Adipocyte (in vitro differentiated cells): ENCODE measurements around the gene RFK.
"Not testable (repeated sequence)": the region's sequence is repeated elsewhere in the genome, so short reads cannot be mapped to it uniquely, and the experiment has no call there.

Experiments
- DNase-seq: peaks from one replicate; pipeline ENCODE4 v3.0.0-alpha.2; 2015; ENCODE audit warnings: low read depth
- H3K27me3 ChIP-seq: replicated peaks from 2 replicates; pipeline ENCODE4 v1.7.0; 2013; ENCODE audit warnings: mild to moderate bottlenecking, low read length, moderate library complexity; ENCODE audit not compliant: control insufficient read depth, insufficient read depth
- H3K36me3 ChIP-seq: 2 replicates; pipeline ENCODE4 v1.7.0; 2013; ENCODE audit warnings: low read length, mild to moderate bottlenecking, moderate library complexity; ENCODE audit not compliant: control insufficient read depth, insufficient read depth, severe bottlenecking
- H3K4me1 ChIP-seq: 2 replicates; pipeline ENCODE4 v1.7.0; 2013; ENCODE audit warnings: mild to moderate bottlenecking, low read length, moderate library complexity; ENCODE audit not compliant: control insufficient read depth, insufficient read depth
- H3K4me3 ChIP-seq: 2 replicates; pipeline ENCODE4 v1.7.0; 2013; ENCODE audit warnings: mild to moderate bottlenecking, low read length, moderate library complexity
- H3K9ac ChIP-seq: 2 replicates; pipeline ENCODE4 v1.7.0; 2013; ENCODE audit warnings: mild to moderate bottlenecking, low read length, moderate library complexity
- H3K9me3 ChIP-seq: 2 replicates; pipeline ENCODE4 v1.7.0; 2013; ENCODE audit warnings: mild to moderate bottlenecking, low read length, moderate library complexity; ENCODE audit not compliant: control insufficient read depth

Gene RFK

DNA sequence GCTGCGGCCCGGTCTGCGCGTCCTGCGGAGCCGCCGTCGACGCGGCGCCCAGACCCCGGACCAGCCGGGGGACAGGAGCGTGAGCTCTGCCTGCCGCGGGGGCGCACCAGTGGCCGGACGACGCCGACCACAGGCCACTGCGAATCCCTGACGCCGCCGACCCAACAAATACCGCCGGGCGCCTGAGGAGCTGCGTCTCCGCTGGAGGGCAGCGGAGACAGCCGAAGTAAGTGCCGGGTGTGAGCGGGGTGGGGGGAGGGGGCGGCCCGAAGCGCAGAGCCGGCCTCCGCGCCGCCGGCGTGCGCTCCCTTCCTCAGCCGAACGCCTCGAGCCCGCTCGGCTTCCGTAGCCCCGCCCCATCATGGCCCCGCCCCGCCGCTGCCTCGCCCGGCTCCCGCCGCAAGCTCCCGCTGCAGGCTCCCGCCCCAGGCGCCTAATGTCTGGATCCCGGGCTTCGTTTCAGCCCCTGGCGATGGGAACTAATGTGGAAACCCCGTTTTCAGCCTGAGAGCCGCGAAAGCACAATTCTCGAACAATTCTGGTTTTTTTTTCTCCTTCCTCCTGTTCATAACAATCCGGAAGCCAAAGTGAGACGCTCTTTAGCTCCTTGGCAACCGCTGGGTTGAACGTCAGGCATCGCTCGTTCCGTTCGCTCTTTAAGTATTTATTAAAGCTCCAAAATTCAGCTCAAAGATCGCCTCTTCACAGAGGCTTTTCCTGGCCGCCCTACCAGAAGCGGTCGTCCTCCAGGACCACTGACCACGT, at the start of gene RFK:
Gene RFK (minus strand): TSS at position 232 of the 765 bp plus-strand sequence. CDS start 255 bp downstream, outside the sequence.
- Histone ChIP-seq H3K9ac (peak within 1 kb of the TSS; percentile 89), H3K4me3 (peak within 1 kb of the TSS; percentile 88)
- peak; percentile 96 for DNase-seq

DNA sequence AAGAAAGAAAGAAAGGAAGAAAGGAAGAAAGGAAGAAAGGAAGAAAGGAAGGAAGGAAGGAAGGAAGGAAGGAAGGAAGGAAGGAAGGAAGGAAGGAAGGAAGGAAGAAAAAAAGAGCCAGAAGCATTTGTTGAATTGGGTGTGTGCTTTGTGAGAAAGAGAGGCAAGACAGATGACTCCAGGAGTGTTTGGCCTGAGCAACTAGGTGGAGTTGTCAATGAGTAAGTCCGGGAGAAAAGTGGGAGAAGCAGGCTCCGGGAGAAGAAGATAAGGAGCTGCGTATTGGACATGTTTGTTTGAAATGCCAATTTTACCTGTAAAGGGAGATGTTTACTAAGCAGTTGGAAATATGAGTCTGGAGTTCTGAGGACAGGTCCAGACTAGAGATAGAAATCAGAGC, 49.7 kb upstream of the RFK start:
- H3K27me3 ChIP-seq, result no peaks in the 10 kb centered on the region
- DNase-seq, result no peak
- H3K4me3 ChIP-seq, result no peak overlapping the region
- no peak overlapping the region for H3K9ac ChIP-seq
- H3K36me3 ChIP-seq, result no peaks in the 10 kb centered on the region
- peaks cover 4% of the 10 kb centered on the region for H3K4me1 ChIP-seq
- no peaks in the 10 kb centered on the region for H3K9me3 ChIP-seq

More for the DNA sequence above, at the start of gene RFK:
- no peaks in the 10 kb centered on the region for H3K9me3 ChIP-seq
- no peaks in the 10 kb centered on the region for H3K27me3 ChIP-seq
- H3K4me1 ChIP-seq, result peaks cover 12% of the 10 kb centered on the region
- no peaks in the 10 kb centered on the region for H3K36me3 ChIP-seq

DNA sequence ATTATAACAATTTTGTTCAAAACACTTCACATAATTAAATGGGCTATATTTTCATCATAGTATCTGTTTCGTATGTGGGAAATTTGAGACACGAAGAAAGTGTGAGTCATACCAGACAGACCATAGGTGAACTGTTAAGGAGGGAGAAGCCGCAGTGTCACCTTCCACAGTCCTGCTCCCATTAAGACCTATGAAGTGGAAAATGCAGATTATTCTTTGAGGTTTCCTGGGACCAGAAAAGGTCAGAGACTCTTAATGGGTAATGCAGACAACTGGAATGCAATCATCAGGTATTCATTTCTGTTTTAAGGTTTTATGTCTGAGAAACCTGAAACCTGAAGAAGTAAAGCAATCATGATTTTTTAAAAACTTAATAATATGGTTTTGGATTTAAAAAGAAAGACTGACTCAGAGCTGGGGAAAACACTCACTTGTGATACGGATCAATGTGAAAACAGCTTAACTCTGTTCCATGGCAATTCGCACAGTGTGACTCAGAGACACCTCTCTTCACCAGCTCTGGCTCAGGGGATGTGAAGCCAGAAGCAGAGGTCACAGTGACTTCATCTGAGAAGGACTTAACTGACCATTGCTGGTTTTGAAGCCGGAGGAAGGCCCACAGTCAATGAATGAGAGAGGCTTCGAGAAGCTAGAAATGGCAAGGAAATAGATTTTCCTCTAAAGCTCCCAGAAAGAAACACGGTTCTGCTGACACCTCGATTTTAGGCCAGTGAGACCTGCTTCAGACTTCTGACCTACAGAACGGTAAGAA, 47.5 kb upstream of the RFK start:
- Histone ChIP-seq H3K9ac (no peak overlapping the region), H3K27me3 (no peaks in the 10 kb centered on the region), H3K4me3 (no peak overlapping the region), H3K9me3 (no peaks in the 10 kb centered on the region), H3K4me1 (no peaks in the 10 kb centered on the region), H3K36me3 (no peaks in the 10 kb centered on the region)
- peak; percentile 59 for DNase-seq

DNA sequence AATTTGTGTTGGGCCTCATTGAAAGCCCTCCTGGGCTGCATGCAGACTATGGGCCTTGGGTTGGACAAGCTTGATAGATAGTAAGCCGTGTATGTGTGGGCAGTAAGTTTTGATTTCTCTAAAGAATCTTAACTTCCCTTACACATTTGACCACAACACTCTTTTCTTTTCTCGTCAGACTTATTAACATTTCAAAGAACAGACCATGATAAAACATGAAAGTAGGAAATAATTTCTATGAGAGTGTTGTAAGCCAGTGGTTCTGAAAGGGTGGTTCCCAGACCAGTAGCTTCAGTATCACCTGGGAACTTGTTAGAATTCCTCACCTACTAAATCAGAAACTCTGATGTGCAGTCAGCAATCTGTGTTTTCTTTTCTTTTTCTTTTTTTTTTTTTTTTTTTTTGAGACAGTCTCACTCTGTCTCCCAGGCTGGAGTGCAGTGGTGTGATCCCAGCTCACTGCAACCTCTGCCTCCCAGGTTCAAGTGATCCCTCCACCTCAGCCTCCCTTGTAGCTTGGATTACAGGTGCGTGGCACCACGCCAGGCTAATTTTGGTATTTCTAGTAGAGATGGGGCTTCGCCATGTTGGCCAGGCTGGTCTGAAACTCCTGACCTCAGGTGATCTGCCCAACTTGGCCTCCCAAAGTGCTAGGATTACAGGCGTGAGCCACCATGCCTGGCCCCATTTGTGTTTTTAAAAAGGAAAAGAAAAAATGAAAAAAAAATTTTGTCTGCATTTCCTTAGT, 44.8 kb upstream of the RFK start:
- H3K9ac ChIP-seq, result no peak overlapping the region
- H3K36me3 ChIP-seq, result no peaks in the 10 kb centered on the region
- H3K4me3 ChIP-seq, result no peak overlapping the region
- no peaks in the 10 kb centered on the region for H3K4me1 ChIP-seq
- no peak for DNase-seq
- no peaks in the 10 kb centered on the region for H3K27me3 ChIP-seq
- H3K9me3 ChIP-seq, result no peaks in the 10 kb centered on the region

DNA sequence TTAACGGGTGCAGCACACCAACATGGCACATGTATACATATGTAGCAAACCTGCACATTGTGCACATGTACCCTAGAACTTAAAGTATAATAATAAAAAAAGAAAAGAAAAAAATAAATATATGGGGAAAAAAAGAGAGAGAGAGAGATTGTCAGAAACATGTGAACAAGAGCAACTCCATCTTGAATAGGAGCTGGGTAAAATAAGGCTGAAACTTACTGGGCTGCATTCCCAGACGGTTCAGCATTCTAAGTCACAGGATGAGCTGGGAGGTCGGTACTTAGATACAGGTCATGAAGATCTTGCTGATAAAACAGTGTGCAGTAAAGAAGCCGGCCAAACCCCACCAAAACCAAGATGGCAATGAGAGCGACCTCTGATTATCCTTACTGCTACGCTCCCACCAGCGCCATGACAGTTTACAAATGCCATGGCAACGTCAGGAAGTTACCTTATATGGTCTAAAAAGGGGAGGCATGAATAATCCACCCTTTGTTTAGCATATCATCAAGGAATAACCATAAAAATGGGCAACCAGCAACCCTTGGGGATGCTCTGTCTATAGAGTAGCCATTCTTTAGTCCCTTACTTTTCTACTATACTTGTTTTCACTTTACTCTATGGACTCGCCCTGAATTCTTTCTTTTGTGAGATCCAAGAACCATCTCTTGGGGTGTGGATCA, 42.9 kb upstream of the RFK start:
- not testable (repeated sequence) for H3K9me3 ChIP-seq, H3K36me3 ChIP-seq, H3K9ac ChIP-seq, H3K4me3 ChIP-seq, H3K4me1 ChIP-seq, DNase-seq, H3K27me3 ChIP-seq

DNA sequence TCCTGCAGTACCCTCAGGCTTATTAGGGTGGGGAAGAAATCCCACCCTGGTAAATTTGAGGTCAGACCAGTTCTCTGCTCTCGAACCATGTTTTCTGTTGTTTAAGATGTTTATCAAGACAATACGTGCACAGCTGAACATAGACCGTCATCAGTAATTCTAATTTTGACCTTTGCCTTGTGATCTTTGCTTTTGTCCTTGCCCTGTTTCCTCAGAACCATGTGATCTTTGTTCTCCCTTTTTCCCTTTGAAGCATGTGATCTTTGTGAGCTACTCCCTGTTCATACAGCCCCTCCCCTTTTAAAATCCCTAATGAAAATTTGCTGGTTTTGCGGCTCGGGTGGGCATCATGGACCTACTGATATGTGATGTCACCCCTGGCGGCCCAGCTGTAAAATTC, 40.7 kb upstream of the RFK start:
- H3K27me3 ChIP-seq, H3K9me3 ChIP-seq, H3K4me3 ChIP-seq, H3K4me1 ChIP-seq, H3K9ac ChIP-seq, H3K36me3 ChIP-seq, DNase-seq: not testable (repeated sequence)

DNA sequence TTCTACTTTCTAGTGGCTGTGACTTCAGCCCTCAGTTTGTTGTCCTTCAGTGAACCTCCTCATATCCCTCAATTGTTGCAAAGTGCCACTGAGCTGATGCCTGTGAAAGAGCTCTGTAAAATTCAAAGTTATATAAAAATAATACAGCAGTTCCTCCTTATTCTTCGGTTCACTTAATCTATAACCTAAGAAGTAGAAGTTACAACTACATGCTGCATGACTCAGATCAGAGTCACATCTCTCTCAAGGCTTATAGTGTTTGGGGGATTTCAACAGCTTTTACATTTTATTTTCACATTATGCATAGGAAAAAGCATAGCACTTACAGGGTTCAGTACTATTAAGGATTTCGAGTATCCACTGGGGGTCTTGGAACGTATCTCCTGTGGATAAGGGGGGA, 39.6 kb upstream of the RFK start:
- no peaks in the 10 kb centered on the region for H3K27me3 ChIP-seq

DNA sequence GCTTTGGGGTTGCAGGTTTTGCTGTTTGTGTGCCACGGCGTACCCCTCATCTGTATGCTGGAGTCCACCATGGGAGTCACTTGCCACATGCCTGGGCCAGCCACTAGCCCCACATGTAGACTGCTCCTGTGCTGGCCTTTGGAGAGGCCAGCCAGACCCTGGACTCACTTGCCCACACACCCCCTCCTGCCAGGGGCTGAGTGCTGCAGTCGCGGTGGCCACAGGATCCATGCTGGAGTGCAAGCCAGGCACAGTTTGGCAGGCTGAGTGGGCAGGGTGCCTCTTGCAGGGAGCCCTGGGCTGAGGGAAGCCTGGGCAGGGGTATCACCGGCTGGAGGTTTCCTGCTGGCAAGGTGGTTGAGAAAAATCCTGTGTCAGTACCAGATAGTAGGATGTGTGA, 39.2 kb upstream of the RFK start:
- Histone ChIP-seq H3K4me3 (no peak overlapping the region), H3K27me3 (no peaks in the 10 kb centered on the region), H3K4me1 (no peaks in the 10 kb centered on the region), H3K36me3 (no peaks in the 10 kb centered on the region), H3K9me3 (no peaks in the 10 kb centered on the region), H3K9ac (no peak overlapping the region)
- DNase-seq, result no peak

More for the DNA sequence above, 39.6 kb upstream of the RFK start:
- no peaks in the 10 kb centered on the region for H3K9me3 ChIP-seq
- peak; percentile 63 for DNase-seq
- no peaks in the 10 kb centered on the region for H3K4me1 ChIP-seq
- H3K9ac ChIP-seq, result no peak overlapping the region
- H3K4me3 ChIP-seq, result no peak overlapping the region
- no peaks in the 10 kb centered on the region for H3K36me3 ChIP-seq

DNA sequence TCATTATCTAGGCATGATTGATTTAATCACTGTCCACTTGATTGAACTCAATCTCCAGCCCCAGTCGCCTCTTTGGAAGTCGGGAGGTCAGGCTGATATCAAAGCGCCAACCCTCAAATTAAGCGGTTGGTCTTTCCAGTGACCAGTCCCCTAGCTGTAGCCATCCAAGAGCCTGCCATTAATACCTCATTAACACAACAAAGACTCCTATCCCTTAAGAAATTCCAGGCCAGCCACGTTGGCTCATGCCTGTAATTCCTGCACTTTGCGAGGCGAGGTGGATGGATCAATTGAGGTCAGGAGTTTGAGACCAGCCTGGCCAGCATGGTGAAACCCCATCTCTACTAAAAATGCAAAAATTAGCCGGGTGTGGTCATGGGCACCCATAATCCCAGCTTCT, 37.4 kb upstream of the RFK start:
- no peak overlapping the region for H3K4me3 ChIP-seq
- H3K4me1 ChIP-seq, result no peaks in the 10 kb centered on the region
- no peak for DNase-seq
- no peaks in the 10 kb centered on the region for H3K27me3 ChIP-seq
- H3K36me3 ChIP-seq, result no peaks in the 10 kb centered on the region
- H3K9ac ChIP-seq, result no peak overlapping the region
- no peaks in the 10 kb centered on the region for H3K9me3 ChIP-seq

DNA sequence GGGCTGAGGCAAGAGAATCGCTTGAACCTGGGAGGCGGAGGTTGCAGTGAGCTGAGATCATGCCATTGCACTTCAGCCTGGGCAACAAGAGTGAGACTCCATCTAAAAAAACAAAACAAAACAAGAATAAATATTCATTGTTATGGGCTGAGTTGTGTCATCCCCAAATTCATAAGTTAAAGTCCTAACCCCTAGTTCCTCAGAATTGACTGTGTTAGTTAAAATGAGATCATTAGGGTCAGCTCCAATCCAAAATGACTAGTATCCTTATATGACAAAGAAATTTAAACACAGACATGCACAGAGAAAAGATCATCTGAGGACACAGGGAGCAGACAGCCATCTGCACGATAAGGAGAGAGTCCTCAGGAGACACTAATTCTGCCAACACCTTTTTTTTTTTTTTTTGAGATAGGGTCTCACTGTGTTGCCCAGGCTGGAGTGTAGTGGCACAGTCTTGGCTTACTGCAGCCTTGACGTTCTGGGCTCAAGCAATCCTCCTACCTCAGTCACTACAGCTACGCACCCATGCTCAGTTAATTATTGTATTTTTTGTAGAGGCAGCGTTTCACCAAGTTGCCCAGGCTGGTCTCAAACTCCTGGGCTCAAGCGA, 32.7 kb upstream of the RFK start:
- no peak overlapping the region for H3K9ac ChIP-seq

More for the DNA sequence above, 32.7 kb upstream of the RFK start:
- Histone ChIP-seq H3K4me3 (no peak overlapping the region), H3K27me3 (no peaks in the 10 kb centered on the region), H3K4me1 (no peaks in the 10 kb centered on the region), H3K9me3 (no peaks in the 10 kb centered on the region), H3K36me3 (no peaks in the 10 kb centered on the region)
- no peak for DNase-seq
